H1 (cell line): Measurements from ENCODE around the gene MACROD2. TPM values are rescaled to one million over a fixed set of nuclear protein-coding genes. Genes with fewer than 3 reads are reported as not detected.

Experiments used
- CTCF ChIA-PET: fragments of 300-600 bp; sonication (Branson Sonifier 250); formaldehyde crosslinking; loops from one replicate; lab custom pipeline; 2021; ENCODE audit not compliant: partially characterized antibody; lab: Charles Lee
- POLR2A ChIA-PET: fragments of 300-600 bp; sonication (Branson Sonifier 250); formaldehyde crosslinking; loops from one replicate; lab custom pipeline; 2021; ENCODE audit warnings: inconsistent platforms; ENCODE audit not compliant: partially characterized antibody; lab: Charles Lee
- DNase-seq, 2 experiments: peaks; one replicate each; pipeline versions ENCODE4 v3.0.0 to v3.0.0-alpha.2; 2010 to 2022; ENCODE audit warnings: low spot score in 2 of 2, low read depth in 1 of 2, mixed read lengths in 1 of 2
- FAIRE-seq: peaks from 2 replicates; lab custom pipeline; 2011; peaks lifted over from hg19 to GRCh38; lab: Jason Lieb, UNC
- H2AFZ ChIP-seq: 2 replicates; pipeline ENCODE4 v1.8.1; 2012; ENCODE audit warnings: low read length, inconsistent platforms
- H2AK5ac ChIP-seq: 2 replicates; pipeline ENCODE4 v1.6.1; 2013; ENCODE audit warnings: low read depth, low read length
- H2BK120ac ChIP-seq: replicated peaks from 2 replicates; pipeline ENCODE3; 2013; ENCODE audit warnings: low read depth, low read length, inconsistent platforms
- H2BK12ac ChIP-seq: 2 replicates; pipeline ENCODE4 v1.6.1; 2013; ENCODE audit warnings: low read depth, low read length
- H2BK15ac ChIP-seq: 2 replicates; pipeline ENCODE4 v1.6.1; 2013; ENCODE audit warnings: low read length
- H2BK20ac ChIP-seq: 2 replicates; pipeline ENCODE4 v1.6.1; 2013; ENCODE audit warnings: low read length
- H2BK5ac ChIP-seq: 2 replicates; pipeline ENCODE4 v1.6.1; 2013; ENCODE audit warnings: low read depth, low read length
- H3K14ac ChIP-seq: 2 replicates; pipeline ENCODE4 v1.6.1; 2013; ENCODE audit warnings: inconsistent platforms; ENCODE audit not compliant: insufficient read length
- H3K18ac ChIP-seq: 2 replicates; pipeline ENCODE4 v1.6.1; 2013; ENCODE audit warnings: low read length; ENCODE audit errors: extremely low read depth
- H3K23ac ChIP-seq: 2 replicates; pipeline ENCODE4 v1.6.1; 2013; ENCODE audit warnings: inconsistent platforms; ENCODE audit not compliant: insufficient read length
- H3K23me2 ChIP-seq: 2 replicates; pipeline ENCODE4 v1.6.1; 2013; ENCODE audit warnings: low read depth, low read length
- H3K27ac ChIP-seq: 2 replicates; pipeline ENCODE4 v1.6.1; 2011; ENCODE audit warnings: low read depth, low read length, inconsistent platforms
- H3K27me3 ChIP-seq, 4 experiments: replicated peaks in 1 of 4; 1 replicate in 1 of 4; 2 replicates in 3 of 4; pipeline versions ENCODE4 v1.6.1 to v1.8.1; 2011 to 2013; ENCODE audit warnings: low read length in 3 of 4, mild to moderate bottlenecking in 3 of 4, inconsistent platforms in 2 of 4, mixed read lengths in 2 of 4, moderate library complexity in 1 of 4; ENCODE audit not compliant: control insufficient read depth in 3 of 4, insufficient read depth in 3 of 4; ENCODE audit errors: extremely low read depth in 1 of 4
- H3K36me3 ChIP-seq, 4 experiments: 2 replicates each; pipeline versions ENCODE4 v1.6.1 to v1.8.1; 2011 to 2013; ENCODE audit warnings: mild to moderate bottlenecking in 4 of 4, low read length in 3 of 4, moderate library complexity in 2 of 4, control low read depth in 1 of 4, inconsistent platforms in 1 of 4; ENCODE audit not compliant: insufficient read depth in 4 of 4, control insufficient read depth in 2 of 4
- H3K4ac ChIP-seq: replicated peaks from 2 replicates; pipeline ENCODE3; 2013; ENCODE audit warnings: low read length, low read depth, mixed read lengths, inconsistent platforms; ENCODE audit not compliant: insufficient read length
- H3K4me1 ChIP-seq, 4 experiments: replicated peaks in 1 of 4; 1 replicate in 1 of 4; 2 replicates in 3 of 4; pipeline versions ENCODE4 v1.6.1 to v1.8.1; 2011 to 2013; ENCODE audit warnings: low read length in 3 of 4, inconsistent platforms in 2 of 4, mixed read lengths in 1 of 4; ENCODE audit not compliant: insufficient read depth in 4 of 4, control insufficient read depth in 3 of 4
- H3K4me2 ChIP-seq, 2 experiments: 2 replicates each; pipeline versions ENCODE4 v1.6.1 to v1.8.1; 2011 to 2013; ENCODE audit warnings: low read depth in 2 of 2, low read length in 2 of 2, control low read depth in 1 of 2, inconsistent platforms in 1 of 2, mild to moderate bottlenecking in 1 of 2; ENCODE audit not compliant: insufficient read depth in 1 of 2
- H3K4me3 ChIP-seq, 4 experiments: fragments of 200-600, 300-600 bp in 1 of 4; sonication (generic), shearing (Covaris generic), sonication (Bioruptor Twin) in 1 of 4; 2 replicates each; pipeline versions ENCODE4 v1.5.1 to v1.8.1; 2011 to 2016; ENCODE audit warnings: low read length in 4 of 4, low read depth in 3 of 4, control low read depth in 2 of 4, inconsistent platforms in 2 of 4, mild to moderate bottlenecking in 2 of 4, mixed read lengths in 1 of 4, moderate library complexity in 1 of 4; ENCODE audit not compliant: insufficient read depth in 2 of 4; ENCODE audit errors: extremely low read depth in 1 of 4
- H3K56ac ChIP-seq: replicated peaks from 2 replicates; pipeline ENCODE3; 2013; ENCODE audit warnings: low read depth, mild to moderate bottlenecking, mixed read lengths, low read length, inconsistent platforms; ENCODE audit not compliant: insufficient read length
- H3K79me1 ChIP-seq: 2 replicates; pipeline ENCODE4 v1.6.1; 2013; ENCODE audit warnings: low read depth, low read length, control low read depth
- H3K79me2 ChIP-seq, 2 experiments: 2 replicates each; pipeline versions ENCODE4 v1.6.1 to v1.8.1; 2012 to 2013; ENCODE audit warnings: low read length in 2 of 2, mild to moderate bottlenecking in 2 of 2, inconsistent platforms in 1 of 2; ENCODE audit not compliant: insufficient read depth in 2 of 2, control insufficient read depth in 1 of 2
- H3K9ac ChIP-seq, 4 experiments: replicated peaks in 1 of 4; 1 replicate in 1 of 4; 2 replicates in 3 of 4; pipeline versions ENCODE4 v1.6.1 to v1.8.1; 2011 to 2013; ENCODE audit warnings: low read depth in 3 of 4, low read length in 3 of 4, control low read depth in 2 of 4, mild to moderate bottlenecking in 2 of 4, moderate library complexity in 2 of 4, inconsistent platforms in 1 of 4; ENCODE audit errors: extremely low read depth in 1 of 4
- H3K9me3 ChIP-seq, 2 experiments: 2 replicates each; pipeline versions ENCODE4 v1.6.1 to v1.8.1; 2012 to 2013; ENCODE audit warnings: mild to moderate bottlenecking in 2 of 2, moderate library complexity in 2 of 2, control low read depth in 1 of 2, inconsistent platforms in 1 of 2, low read depth in 1 of 2, low read length in 1 of 2, mixed read lengths in 1 of 2; ENCODE audit not compliant: insufficient read depth in 2 of 2
- H4K20me1 ChIP-seq, 2 experiments: replicated peaks in 1 of 2; 2 replicates each; pipeline versions ENCODE3 to v1.8.1; 2011 to 2013; ENCODE audit warnings: inconsistent platforms in 2 of 2, low read length in 2 of 2, mild to moderate bottlenecking in 1 of 2; ENCODE audit not compliant: insufficient read depth in 2 of 2, control insufficient read depth in 1 of 2
- H4K5ac ChIP-seq: 2 replicates; pipeline ENCODE4 v1.6.1; 2013; ENCODE audit warnings: low read length, low read depth, mixed read lengths, inconsistent platforms; ENCODE audit not compliant: insufficient read length
- H4K8ac ChIP-seq: 2 replicates; pipeline ENCODE4 v1.8.0; 2013; ENCODE audit warnings: mild to moderate bottlenecking, moderate library complexity, low read length, inconsistent platforms; ENCODE audit not compliant: insufficient read depth; ENCODE audit errors: extremely low read depth
- H4K91ac ChIP-seq: replicated peaks from 2 replicates; pipeline ENCODE3; 2013; ENCODE audit warnings: low read length, mixed read lengths, inconsistent platforms; ENCODE audit not compliant: insufficient read length
- GABPA ChIP-seq: IDR thresholded peaks from 2 replicates; pipeline ENCODE4 v1.6.1; 2011; ENCODE audit warnings: mild to moderate bottlenecking, low read length, moderate library complexity, borderline replicate concordance; ENCODE audit not compliant: insufficient read depth
- JUND ChIP-seq: IDR thresholded peaks from 2 replicates; pipeline ENCODE4 v1.6.1; 2011; ENCODE audit warnings: mild to moderate bottlenecking, improper control_type of control experiment, low read length
- POLR2A ChIP-seq, 2 experiments: IDR thresholded peaks; 1 replicate in 1 of 2; 2 replicates in 1 of 2; pipeline ENCODE4 v1.6.1; 2011; ENCODE audit warnings: low read depth in 2 of 2, low read length in 2 of 2, mild to moderate bottlenecking in 2 of 2; ENCODE audit errors: control extremely low read depth in 1 of 2
- USF2 ChIP-seq: IDR thresholded peaks from 2 replicates; pipeline ENCODE4 v1.6.1; 2011; ENCODE audit warnings: low read length, improper control_type of control experiment
- WGBS, 2 experiments: shearing (Covaris generic) in 1 of 2; methylation state at CpG; one replicate each; pipeline versions ENCODE4 v1.1.6 to v1.1.7; 2013 to 2015; ENCODE audit warnings: low lambda C conversion rate in 2 of 2, mixed read lengths in 2 of 2, inconsistent platforms in 1 of 2, low coverage in 1 of 2, missing lambda C conversion rate in 1 of 2; ENCODE audit not compliant: insufficient replicate concordance in 2 of 2, insufficient coverage in 1 of 2, insufficient read length in 1 of 2; ENCODE audit errors: extremely low coverage in 1 of 2, missing lambda C conversion rate in 1 of 2; 5-methylcytosine and 5-hydroxymethylcytosine counted together
- polyA plus RNA-seq, 7 experiments: library from polyadenylated mRNA; depleted of rRNA in 3 of 7; stranded (reverse) in 5 of 7; unstranded in 2 of 7; fragments of >200 nt in 5 of 7; fragments of 200-250 nt in 2 of 7; gene quantifications; 1 replicate in 5 of 7; 2 replicates in 1 of 7; 4 replicates in 1 of 7; pipeline versions ENCODE4 v1.2.1 to v1.2.3, GENCODE V29; 2011 to 2013; ENCODE audit warnings: missing spikeins in 2 of 7, mixed read lengths in 2 of 7
- total RNA-seq: library from RNA; stranded (reverse); fragmentation: NEBNext Ultra II Directional; extraction: Animal tissue kit (Norgen Biotek cat#: 25700); gene quantifications from 2 replicates; pipeline ENCODE4 v1.2.1, GENCODE V29; 2021

MACROD2 gene
- total and polyA plus RNA-seq, 2 of the 8 experiments (the other 6 are each of a cell fraction or from before 2014, with no cell fraction given) = 0.70 to 3.9 TPM

GRCh38 chr20:14573676-14574075 is 578.4 kb downstream of the MACROD2 start:
- Histone ChIP-seq H3K4me2 (no peak overlapping the region), H3K4ac (no peak overlapping the region), H3K23me2 (no peaks in the 10 kb centered on the region), H3K4me1 (no peaks in the 10 kb centered on the region), H3K14ac (no peak overlapping the region), H4K91ac (no peak overlapping the region), H3K9ac (no peak overlapping the region), H4K8ac (no peak overlapping the region), H3K79me2 (no peaks in the 10 kb centered on the region), H3K27ac (no peak overlapping the region), H2BK20ac (no peak overlapping the region), H2BK12ac (no peak overlapping the region), H2BK5ac (no peak overlapping the region), H2AFZ (no peak overlapping the region), H2AK5ac (no peak overlapping the region), H3K23ac (no peak overlapping the region), H3K18ac (no peak overlapping the region), H4K20me1 (no peaks in the 10 kb centered on the region), H3K4me3 (no peak overlapping the region), H4K5ac (no peak overlapping the region), H3K56ac (no peak overlapping the region), H3K79me1 (no peaks in the 10 kb centered on the region), H2BK15ac (no peak overlapping the region), H2BK120ac (no peak overlapping the region), H3K27me3 (no peaks in the 10 kb centered on the region), H3K9me3 (no peaks in the 10 kb centered on the region), H3K36me3 (no peaks in the 10 kb centered on the region)
- ChIA-PET POLR2A (no interaction called here), CTCF (no interaction called here)
- 87% methylated on average over 3 of the region's 3 CpGs; no CpG with 5 or more reads in 1 of the 2 experiments for WGBS, 2 experiments
- no peak for FAIRE-seq
- DNase-seq = no peak
- no peak for TF ChIP-seq GABPA
- TF ChIP-seq USF2 = no peak
- TF ChIP-seq JUND = no peak
- TF ChIP-seq POLR2A (IDR thresholded peaks at IDR 0.05; ENCODE audit: control extremely low read depth in 1 of 2, low read depth in 2 of 2, low read length in 2 of 2) = no peak
